CD14-positive monocyte (primary cell): ENCODE results near the gene TWNK. TPM values are rescaled to one million over a fixed set of nuclear protein-coding genes. Genes with fewer than 3 reads are reported as not detected.

Experiments used
- DNase-seq, 3 donors: peaks; one replicate each; pipeline ENCODE4 v3.0.0-alpha.2; 2011 to 2022
- H2AFZ ChIP-seq: 2 replicates; pipeline ENCODE4 v1.6.0; 2012; ENCODE audit warnings: mild to moderate bottlenecking, low read depth, low read length, inconsistent platforms; ENCODE audit not compliant: insufficient read depth, poor library complexity, severe bottlenecking
- H3K27ac ChIP-seq, 2 donors: 1 replicate in 1 of 2; 2 replicates in 1 of 2; pipeline ENCODE4 v1.5.1; 2012 to 2013; ENCODE audit warnings: low read length in 2 of 2, control low read depth in 1 of 2, inconsistent platforms in 1 of 2, low read depth in 1 of 2, mild to moderate bottlenecking in 1 of 2
- H3K27me3 ChIP-seq, 2 donors: one replicate each; pipeline versions ENCODE4 v1.6.0 to v1.6.1; 2011 to 2013; ENCODE audit warnings: low read length in 2 of 2; ENCODE audit not compliant: control insufficient read depth in 2 of 2, insufficient read depth in 2 of 2
- H3K36me3 ChIP-seq, 2 donors: replicated peaks in 1 of 2; 1 replicate in 1 of 2; 2 replicates in 1 of 2; pipeline versions ENCODE4 v1.5.1 to v1.6.1; 2012 to 2013; ENCODE audit warnings: low read length in 2 of 2, control low read depth in 1 of 2, inconsistent platforms in 1 of 2, mild to moderate bottlenecking in 1 of 2; ENCODE audit not compliant: insufficient read depth in 2 of 2, control insufficient read depth in 1 of 2
- H3K4me1 ChIP-seq, 2 donors: 1 replicate in 1 of 2; 2 replicates in 1 of 2; pipeline versions ENCODE4 v1.5.1 to v1.6.1; 2012 to 2013; ENCODE audit warnings: low read length in 2 of 2, control low read depth in 1 of 2, inconsistent platforms in 1 of 2, mild to moderate bottlenecking in 1 of 2, moderate library complexity in 1 of 2; ENCODE audit not compliant: insufficient read depth in 2 of 2, control insufficient read depth in 1 of 2
- H3K4me2 ChIP-seq: replicated peaks from 2 replicates; pipeline ENCODE3; 2012; ENCODE audit warnings: low read length, moderate library complexity, mild to moderate bottlenecking; ENCODE audit not compliant: poor library complexity, severe bottlenecking; ENCODE audit errors: extremely low read depth
- H3K4me3 ChIP-seq, 3 experiments: fragments of 200-600 bp in 1 of 3; sonication (generic) in 1 of 3; replicated peaks in 1 of 3; 1 replicate in 2 of 3; 2 replicates in 1 of 3; pipeline ENCODE4 v1.5.1; 2011 to 2013; ENCODE audit warnings: low read length in 3 of 3, mild to moderate bottlenecking in 3 of 3, control low read depth in 2 of 3, low read depth in 2 of 3, inconsistent platforms in 1 of 3, moderate library complexity in 1 of 3
- H3K79me2 ChIP-seq: 2 replicates; pipeline ENCODE4 v1.6.0; 2012; ENCODE audit warnings: mild to moderate bottlenecking, control low read depth, inconsistent platforms, low read length, moderate library complexity; ENCODE audit not compliant: insufficient read depth
- H3K9ac ChIP-seq: 2 replicates; pipeline ENCODE4 v1.6.0; 2017; ENCODE audit warnings: low read length, mild to moderate bottlenecking; ENCODE audit not compliant: insufficient read depth, poor library complexity, severe bottlenecking
- H3K9me3 ChIP-seq, 2 donors: replicated peaks in 1 of 2; 1 replicate in 1 of 2; 2 replicates in 1 of 2; pipeline versions ENCODE4 v1.5.1 to v1.6.1; 2012 to 2013; ENCODE audit warnings: low read length in 2 of 2, control low read depth in 1 of 2; ENCODE audit not compliant: control insufficient read depth in 1 of 2, insufficient read depth in 1 of 2
- H4K20me1 ChIP-seq: 2 replicates; pipeline ENCODE4 v1.6.0; 2012; ENCODE audit warnings: mild to moderate bottlenecking, low read length, control low read depth, moderate library complexity; ENCODE audit not compliant: insufficient read depth
- H3K27ac Mint-ChIP-seq, 7 donors: one replicate each; pipeline ENCODE4 v1.8.0; 2020; ENCODE audit warnings: mild to moderate bottlenecking in 7 of 7, mixed read lengths in 7 of 7, moderate library complexity in 6 of 7, inconsistent platforms in 2 of 7
- H3K27me3 Mint-ChIP-seq, 3 donors: one replicate each; pipeline ENCODE4 v1.8.0; 2021 to 2022; ENCODE audit warnings: low read depth in 3 of 3, mild to moderate bottlenecking in 3 of 3, mixed read lengths in 3 of 3, moderate library complexity in 3 of 3, inconsistent platforms in 1 of 3
- H3K36me3 Mint-ChIP-seq, 2 donors: one replicate each; pipeline ENCODE4 v1.8.0; 2020; ENCODE audit warnings: mixed read lengths in 2 of 2, inconsistent platforms in 1 of 2, mild to moderate bottlenecking in 1 of 2
- H3K4me1 Mint-ChIP-seq: one replicate; pipeline ENCODE4 v1.8.0; 2020; ENCODE audit warnings: mild to moderate bottlenecking, mixed read lengths
- H3K4me3 Mint-ChIP-seq, 2 donors: one replicate each; pipeline ENCODE4 v1.8.0; 2020; ENCODE audit warnings: mild to moderate bottlenecking in 2 of 2, mixed read lengths in 2 of 2, moderate library complexity in 1 of 2
- H3K9me3 Mint-ChIP-seq, 7 donors: one replicate each; pipeline ENCODE4 v1.8.0; 2020 to 2022; ENCODE audit warnings: mixed read lengths in 7 of 7, mild to moderate bottlenecking in 6 of 7, moderate library complexity in 6 of 7, inconsistent platforms in 2 of 7
- WGBS: methylation state at CpG from one replicate; pipeline ENCODE4 v1.1.5; 2013; ENCODE audit warnings: missing lambda C conversion rate; ENCODE audit not compliant: insufficient coverage; 5-methylcytosine and 5-hydroxymethylcytosine counted together
- intact Hi-C, 2 donors: fragments of 100-400 bp; cut with micrococcal nuclease; formaldehyde crosslinking; loops; one replicate each; pipeline versions ENCODE4 v1.15.0 to v1.15.1; 2023
- polyA minus RNA-seq: library from RNA; depleted of rRNA, polyadenylated mRNA; stranded (reverse); fragments of >200 nt; gene quantifications from 2 replicates; pipeline ENCODE4 v1.2.3, GENCODE V29; 2012
- polyA plus RNA-seq, 3 donors: library from polyadenylated mRNA; depleted of rRNA in 1 of 3; unstranded in 2 of 3; stranded (reverse) in 1 of 3; fragments of 300-500 nt in 2 of 3; fragments of >200 nt in 1 of 3; fragmentation: Illumina TruSeq in 2 of 3; gene quantifications; 1 replicate in 2 of 3; 2 replicates in 1 of 3; pipeline ENCODE4 v1.2.3, GENCODE V29; 2012 to 2021
- total RNA-seq, 12 experiments: library from RNA in 1 of 12; stranded (reverse) in 1 of 12; fragments of 120-200 nt in 1 of 12; gene quantifications; one replicate each; pipeline ENCODE4 v1.2.4 and lab custom pipeline; 2013 to 2026; ENCODE audit warnings: mixed read lengths in 6 of 12, inconsistent platforms in 1 of 12
- TF ChIP-seq, protein P1 (sequence below): fragments of 200-600 bp; IDR thresholded peaks from one replicate; pipeline ENCODE4 v1.8.0; 2022; ENCODE audit warnings: antibody characterized with exemption, mild to moderate bottlenecking

Gene TWNK
- 2.1 TPM for total RNA-seq (2013)
- polyA plus RNA-seq (1 to 10 TPM in 1 of 3 donors, under 1 TPM in 2; 0.31 to 1.2 (median 0.69) TPM), polyA minus RNA-seq (1.1 and 3.4 TPM in 2 replicates), total RNA-seq (lab: John Stamatoyannopoulos, UW) (0.58 to 3.1 (median 1.5) reads per million in 11 experiments)

GRCh38 chr10:100986952-100987684 is at the start of gene TWNK, which contains the start of gene MRPL43:
Gene TWNK, plus strand, starts transcription at chr10:100987543. Its CDS starts 668 bp downstream, at chr10:100988211.
Gene MRPL43, minus strand, starts transcription at chr10:100987497. Its CDS starts 54 bp downstream, at chr10:100987443.
- peak within 1 kb of the TSS; percentile 85 for H3K9ac ChIP-seq
- H2AFZ ChIP-seq, result peak within 1 kb of the TSS; percentile 100
- intact Hi-C loops, result loop anchor here (5.0 to 10.0 kb wide), 2 partner anchors 72 to 75 kb away; partner anchors contain the start of gene SLF2 (in 2 of the 2)
- H3K4me3 ChIP-seq, result peak within 1 kb of the TSS; percentile 85 to 99 (median 98)
- peak within 1 kb of the TSS; percentile 99 for H3K4me2 ChIP-seq
- peaks cover 32% of the 10 kb centered on the region for H3K79me2 ChIP-seq
- H3K4me1 ChIP-seq, result peaks cover 16 to 24% of the 10 kb centered on the region in 2 donors
- under 1% methylated on average over 75 of the region's 75 CpGs for WGBS
- H3K9me3 ChIP-seq, result no peaks in the 10 kb centered on the region
- H3K36me3 ChIP-seq, result peaks cover 16 to 52% of the 10 kb centered on the region in 2 donors
- no peaks in the 10 kb centered on the region for H3K27me3 ChIP-seq
- TF ChIP-seq, protein P1, sequence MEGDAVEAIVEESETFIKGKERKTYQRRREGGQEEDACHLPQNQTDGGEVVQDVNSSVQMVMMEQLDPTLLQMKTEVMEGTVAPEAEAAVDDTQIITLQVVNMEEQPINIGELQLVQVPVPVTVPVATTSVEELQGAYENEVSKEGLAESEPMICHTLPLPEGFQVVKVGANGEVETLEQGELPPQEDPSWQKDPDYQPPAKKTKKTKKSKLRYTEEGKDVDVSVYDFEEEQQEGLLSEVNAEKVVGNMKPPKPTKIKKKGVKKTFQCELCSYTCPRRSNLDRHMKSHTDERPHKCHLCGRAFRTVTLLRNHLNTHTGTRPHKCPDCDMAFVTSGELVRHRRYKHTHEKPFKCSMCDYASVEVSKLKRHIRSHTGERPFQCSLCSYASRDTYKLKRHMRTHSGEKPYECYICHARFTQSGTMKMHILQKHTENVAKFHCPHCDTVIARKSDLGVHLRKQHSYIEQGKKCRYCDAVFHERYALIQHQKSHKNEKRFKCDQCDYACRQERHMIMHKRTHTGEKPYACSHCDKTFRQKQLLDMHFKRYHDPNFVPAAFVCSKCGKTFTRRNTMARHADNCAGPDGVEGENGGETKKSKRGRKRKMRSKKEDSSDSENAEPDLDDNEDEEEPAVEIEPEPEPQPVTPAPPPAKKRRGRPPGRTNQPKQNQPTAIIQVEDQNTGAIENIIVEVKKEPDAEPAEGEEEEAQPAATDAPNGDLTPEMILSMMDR, result no peak
- DNase-seq, result peak; percentile 72 to 83 (median 78)
- Mint-ChIP-seq H3K4me1 (peaks cover 25% of the 10 kb centered on the region), H3K9me3 (peaks cover 0 to 6% (median 4%) of the 10 kb centered on the region in 7 donors), H3K4me3 (peak within 1 kb of the TSS; percentile 96 to 98), H3K27me3 (peaks cover 0 to 2% (median 2%) of the 10 kb centered on the region in 3 donors), H3K36me3 (peaks cover 41 to 42% of the 10 kb centered on the region in 2 donors), H3K27ac (peak within 1 kb of the TSS; percentile 76 to 92 (median 89))
- peak within 1 kb of the TSS; percentile 34 to 77 for H3K27ac ChIP-seq
- H4K20me1 ChIP-seq, result no peaks in the 10 kb centered on the region

DNA sequence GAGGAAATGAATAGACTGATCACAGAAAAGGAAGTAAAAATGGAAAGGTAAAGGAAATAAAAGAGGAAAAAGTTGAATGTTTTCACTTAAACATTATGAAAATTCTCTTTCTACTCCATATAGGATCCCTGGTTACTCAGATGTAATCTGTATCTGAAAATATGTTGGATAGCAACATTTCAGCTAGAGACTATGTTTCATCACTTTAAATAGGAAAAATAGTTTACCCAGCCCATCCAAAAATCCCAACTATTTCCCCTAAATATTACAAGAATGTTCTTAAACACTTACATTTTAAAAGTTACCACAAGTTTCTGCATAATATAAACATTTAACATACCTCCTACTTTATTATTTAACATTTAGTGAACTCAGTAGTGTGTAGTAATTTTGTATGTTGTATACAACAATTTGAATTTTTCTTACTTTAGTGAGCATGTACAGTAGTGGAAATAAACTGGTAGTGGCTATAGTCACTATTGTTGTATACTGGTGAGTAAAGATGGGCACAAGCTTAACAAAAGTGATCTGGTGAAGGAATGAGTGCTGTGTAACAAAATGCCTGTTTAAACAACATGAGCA is 47.5 kb upstream of the TWNK start:
- Mint-ChIP-seq H3K36me3 (peaks cover 68 to 94% of the 10 kb centered on the region in 2 donors), H3K4me1 (no peaks in the 10 kb centered on the region), H3K9me3 (no peaks in the 10 kb centered on the region), H3K27ac (peak overlapping the region in 3 of 7 donors; percentile 46 to 52 (median 50)), H3K4me3 (no peak overlapping the region), H3K27me3 (no peaks in the 10 kb centered on the region)
- H3K4me3 ChIP-seq, result no peak overlapping the region
- no peaks in the 10 kb centered on the region for H3K9me3 ChIP-seq
- no peak for DNase-seq
- H4K20me1 ChIP-seq, result no peaks in the 10 kb centered on the region
- H3K27me3 ChIP-seq, result no peaks in the 10 kb centered on the region
- no peak overlapping the region for H3K4me2 ChIP-seq
- H3K36me3 ChIP-seq, result peaks cover 85 to 100% of the 10 kb centered on the region in 2 donors
- H3K79me2 ChIP-seq, result no peaks in the 10 kb centered on the region
- no peaks in the 10 kb centered on the region for H3K4me1 ChIP-seq
- H2AFZ ChIP-seq, result no peak overlapping the region
- H3K27ac ChIP-seq, result no peak overlapping the region
- H3K9ac ChIP-seq, result no peak overlapping the region
- TF ChIP-seq, protein P1, result no peak
- intact Hi-C loops, result no loop called here
